DOHH2 (cell line): ENCODE measurements around the gene LYRM4.

Source experiments
- H3F3A ChIP-seq: fragments of 200-600 bp; sonication (generic), shearing (Covaris generic); 2 replicates; pipeline ENCODE4 v1.6.0; 2016; ENCODE audit warnings: antibody characterized with exemption, mild to moderate bottlenecking; ENCODE audit not compliant: control insufficient read depth, insufficient read depth
- H3K27ac ChIP-seq: fragments of 200-600 bp; sonication (generic); 2 replicates; pipeline ENCODE4 v1.5.1; 2014; ENCODE audit warnings: low read depth, mild to moderate bottlenecking, low read length, moderate library complexity
- H3K27me3 ChIP-seq: fragments of 200-600 bp; sonication (generic); 2 replicates; pipeline ENCODE4 v1.6.1; 2014; ENCODE audit warnings: mild to moderate bottlenecking, low read length, mixed read lengths; ENCODE audit not compliant: control insufficient read depth
- H3K36me3 ChIP-seq: fragments of 200-600 bp; sonication (generic); 2 replicates; pipeline ENCODE4 v1.6.1; 2014; ENCODE audit warnings: mild to moderate bottlenecking, low read length, moderate library complexity, mixed read lengths; ENCODE audit not compliant: control insufficient read depth
- H3K4me1 ChIP-seq: fragments of 200-600 bp; sonication (generic); 2 replicates; pipeline ENCODE4 v1.6.1; 2014; ENCODE audit warnings: mild to moderate bottlenecking, low read length, mixed read lengths; ENCODE audit not compliant: control insufficient read depth
- H3K4me2 ChIP-seq: fragments of 200-600 bp; sonication (generic); 2 replicates; pipeline ENCODE4 v1.6.0; 2014; ENCODE audit warnings: mild to moderate bottlenecking, low read length, moderate library complexity
- H3K4me3 ChIP-seq: fragments of 200-600 bp; sonication (generic); 2 replicates; pipeline ENCODE4 v1.5.1; 2014; ENCODE audit warnings: mild to moderate bottlenecking, low read length, mixed read lengths
- H3K79me2 ChIP-seq: fragments of 200-600 bp; sonication (generic); 2 replicates; pipeline ENCODE4 v1.6.1; 2014; ENCODE audit warnings: mild to moderate bottlenecking, low read length, mixed read lengths; ENCODE audit not compliant: control insufficient read depth
- H3K9me2 ChIP-seq: fragments of 200-600 bp; sonication (generic); replicated peaks from 2 replicates; pipeline ENCODE4 v1.6.1; 2014; ENCODE audit warnings: mild to moderate bottlenecking, low read length, mixed read lengths; ENCODE audit not compliant: control insufficient read depth
- H3K9me3 ChIP-seq: fragments of 200-600 bp; sonication (generic); 2 replicates; pipeline ENCODE4 v1.6.1; 2014; ENCODE audit warnings: antibody characterized with exemption, low read length, mixed read lengths; ENCODE audit not compliant: control insufficient read depth, insufficient read depth
- H4K20me1 ChIP-seq: fragments of 200-600 bp; sonication (generic); 2 replicates; pipeline ENCODE4 v1.6.0; 2014; ENCODE audit warnings: low read depth, mild to moderate bottlenecking, antibody characterized with exemption, low read length, moderate library complexity; ENCODE audit not compliant: control insufficient read depth, insufficient read depth
- CTCF ChIP-seq: fragments of 200-600 bp; sonication (generic); IDR thresholded peaks from one replicate; pipeline ENCODE4 v1.5.1; 2014; ENCODE audit warnings: antibody characterized with exemption, mild to moderate bottlenecking, low read depth, low read length; ENCODE audit not compliant: poor library complexity, severe bottlenecking
- EZH2phosphoT487 ChIP-seq: fragments of 200-600 bp; sonication (generic); IDR thresholded peaks from 2 replicates; pipeline ENCODE4 v1.6.1; 2017; ENCODE audit warnings: borderline replicate concordance, mild to moderate bottlenecking, antibody characterized with exemption, low read length, moderate library complexity, mixed read lengths

The LYRM4 gene

GRCh38 chr6:5174244-5174643 is 86.5 kb downstream of the LYRM4 start:
- Histone ChIP-seq H3K27ac (peak overlapping the region; percentile 73), H3K4me1 (peaks cover 56% of the 10 kb centered on the region)

GRCh38 chr6:5173810-5174209 is 86.9 kb downstream of the LYRM4 start:
- Histone ChIP-seq H3K36me3 (no peaks in the 10 kb centered on the region), H3K9me3 (no peaks in the 10 kb centered on the region), H3K4me1 (peaks cover 52% of the 10 kb centered on the region), H3K27ac (peak overlapping the region; percentile 73), H4K20me1 (no peaks in the 10 kb centered on the region), H3K4me3 (peak overlapping the region; percentile 59), H3F3A (peaks cover 14% of the 10 kb centered on the region), H3K9me2 (no peaks in the 10 kb centered on the region), H3K4me2 (peak overlapping the region; percentile 71), H3K79me2 (no peaks in the 10 kb centered on the region), H3K27me3 (no peaks in the 10 kb centered on the region)
- TF ChIP-seq EZH2phosphoT487: no peak
- TF ChIP-seq CTCF: no peak

More at GRCh38 chr6:5174244-5174643, 86.5 kb downstream of the LYRM4 start:
- no peak for TF ChIP-seq CTCF
- no peak for TF ChIP-seq EZH2phosphoT487
- Histone ChIP-seq H3K9me2 (no peaks in the 10 kb centered on the region), H3K4me2 (peak overlapping the region; percentile 71), H3K27me3 (no peaks in the 10 kb centered on the region), H3K9me3 (no peaks in the 10 kb centered on the region), H3K36me3 (no peaks in the 10 kb centered on the region), H3K79me2 (no peaks in the 10 kb centered on the region), H3K4me3 (peak overlapping the region; percentile 59), H4K20me1 (no peaks in the 10 kb centered on the region), H3F3A (peaks cover 14% of the 10 kb centered on the region)

GRCh38 chr6:5172897-5173474 is 87.8 kb downstream of the LYRM4 start:
- Histone ChIP-seq H3K9me2 (no peaks in the 10 kb centered on the region), H4K20me1 (no peaks in the 10 kb centered on the region), H3K79me2 (no peaks in the 10 kb centered on the region), H3K36me3 (no peaks in the 10 kb centered on the region), H3K4me1 (peaks cover 45% of the 10 kb centered on the region), H3F3A (peaks cover 14% of the 10 kb centered on the region), H3K4me2 (no peak overlapping the region), H3K4me3 (no peak overlapping the region), H3K27ac (no peak overlapping the region), H3K27me3 (no peaks in the 10 kb centered on the region), H3K9me3 (no peaks in the 10 kb centered on the region)
- TF ChIP-seq CTCF (no peak), EZH2phosphoT487 (no peak)
